ENCODE results near the gene OR1I1. TPM values are rescaled to one million over a fixed set of nuclear protein-coding genes. Genes with fewer than 3 reads are reported as not detected.

The OR1I1 gene
- total RNA-seq, 1 experiment from 2014 or later = not detected

DNA sequence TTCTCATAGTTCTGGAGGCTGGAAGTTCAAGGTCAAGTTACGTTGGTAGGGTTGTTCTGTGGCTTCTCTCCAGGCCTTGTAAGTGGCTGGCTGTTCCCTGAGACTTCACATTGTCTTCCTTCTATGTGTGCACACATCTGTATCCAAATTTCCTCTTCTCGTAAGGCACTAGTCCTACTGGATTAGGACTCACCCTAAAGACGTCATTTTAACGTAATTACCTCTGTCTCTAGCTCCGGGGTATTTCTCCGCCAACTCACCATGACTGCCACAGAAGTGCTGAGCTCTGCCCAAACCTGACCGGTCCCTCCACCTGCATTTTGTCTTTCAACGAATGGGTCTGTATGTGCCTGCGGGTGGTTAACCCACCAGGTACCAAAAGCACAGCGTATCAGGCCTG, 16.4 kb downstream of the OR1I1 start:
- DNase-seq (ENCODE audit: low spot score) = no peak

DNA sequence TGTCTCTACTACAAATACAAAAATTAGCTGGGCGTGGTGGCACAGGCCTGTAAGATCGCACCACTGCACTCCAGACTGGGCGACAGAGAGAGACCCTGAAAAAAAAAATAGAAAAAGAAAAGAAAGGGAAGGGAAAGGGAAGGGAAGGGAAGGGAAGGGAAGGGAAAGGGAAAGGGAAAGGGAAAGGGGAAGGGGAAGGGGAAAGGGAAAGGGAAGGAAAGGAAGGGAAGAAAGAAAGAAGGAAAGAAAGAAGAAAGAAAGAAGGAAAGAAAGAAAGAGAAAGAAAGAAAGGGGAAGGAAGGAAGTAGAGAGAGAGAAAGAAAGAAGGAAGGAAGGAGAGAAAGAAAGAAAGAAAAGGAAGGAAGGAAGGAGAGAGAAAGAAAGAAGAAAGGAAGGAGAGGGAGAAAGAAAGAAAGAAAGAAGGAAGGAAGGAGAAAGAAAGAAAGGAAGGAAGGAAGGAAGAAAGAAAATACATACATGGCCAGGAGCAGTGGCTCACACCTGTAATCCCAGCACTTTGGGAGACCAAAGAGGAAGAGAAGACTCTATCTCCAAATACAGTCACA, 17.1 kb downstream of the OR1I1 start:
- DNase-seq (ENCODE audit: low spot score) = no peak

DNA sequence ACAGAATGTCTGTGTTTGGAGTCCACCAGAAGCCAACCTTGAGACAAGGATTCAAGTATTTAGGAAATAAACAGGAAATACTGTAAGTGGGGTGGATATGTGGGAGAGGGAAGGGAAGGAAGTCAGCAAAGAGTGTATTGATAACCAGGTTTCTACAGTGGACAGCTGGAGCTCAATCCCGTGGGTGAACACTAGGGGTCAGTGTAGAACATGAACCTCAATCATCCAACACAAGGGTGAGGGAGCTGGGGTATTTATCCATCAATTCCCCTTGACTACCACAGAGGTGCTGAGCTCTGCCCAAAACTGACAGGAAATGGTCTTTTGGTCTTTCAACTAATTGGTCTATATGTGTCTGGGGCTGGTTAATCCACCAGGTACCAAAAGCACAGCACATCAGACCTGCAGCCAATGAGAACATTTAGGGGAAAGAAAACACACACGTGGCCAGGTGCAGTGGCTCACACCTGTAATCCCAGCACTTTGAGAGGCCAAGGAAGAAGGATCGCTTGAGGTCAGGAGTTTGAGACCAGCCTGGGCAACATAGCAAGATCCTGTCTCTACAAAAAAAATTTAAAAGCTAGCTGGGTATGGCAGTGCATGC, 19.6 kb downstream of the OR1I1 start:
- no peak for DNase-seq (ENCODE audit: low spot score)

DNA sequence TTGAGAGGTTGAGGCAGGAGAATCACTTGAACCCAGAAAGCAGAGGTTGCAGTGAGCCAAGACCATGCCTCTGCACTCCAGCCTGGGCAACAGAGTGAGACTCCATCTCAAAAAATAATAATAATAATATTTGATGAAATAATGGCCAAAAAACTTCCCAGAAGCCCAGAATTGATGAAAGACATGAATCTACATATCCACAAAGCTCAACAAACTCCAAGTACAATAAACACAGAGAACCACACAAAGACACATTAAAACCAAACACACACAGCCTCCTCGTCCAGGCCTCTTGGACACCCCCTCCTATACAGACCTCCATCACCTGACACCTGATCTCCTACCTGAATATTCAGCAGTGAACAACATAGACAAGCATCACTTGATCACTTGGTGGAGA, 22.0 kb downstream of the OR1I1 start:
- DNase-seq (ENCODE audit: low spot score) = no peak

DNA sequence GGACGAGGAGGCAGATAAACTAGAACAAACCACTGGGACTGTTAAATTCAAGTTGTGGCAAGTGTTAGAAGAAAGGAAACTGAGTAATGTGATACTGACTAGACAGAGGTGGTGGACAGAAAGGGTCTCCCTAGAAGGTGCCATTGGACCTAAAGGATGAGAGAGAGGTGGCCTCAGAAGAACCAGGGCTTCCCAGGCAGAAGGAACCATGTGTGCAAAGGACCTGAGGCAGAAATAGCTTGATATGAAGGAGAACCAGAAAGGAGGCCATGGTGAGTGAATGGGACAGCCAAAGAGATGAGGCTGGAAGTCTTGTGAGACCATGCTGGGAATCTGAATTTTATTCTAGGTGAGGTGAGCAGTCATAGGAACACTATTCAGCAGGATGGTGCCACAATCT, 22.4 kb downstream of the OR1I1 start:
- DNase-seq (ENCODE audit: low spot score) = no peak

DNA sequence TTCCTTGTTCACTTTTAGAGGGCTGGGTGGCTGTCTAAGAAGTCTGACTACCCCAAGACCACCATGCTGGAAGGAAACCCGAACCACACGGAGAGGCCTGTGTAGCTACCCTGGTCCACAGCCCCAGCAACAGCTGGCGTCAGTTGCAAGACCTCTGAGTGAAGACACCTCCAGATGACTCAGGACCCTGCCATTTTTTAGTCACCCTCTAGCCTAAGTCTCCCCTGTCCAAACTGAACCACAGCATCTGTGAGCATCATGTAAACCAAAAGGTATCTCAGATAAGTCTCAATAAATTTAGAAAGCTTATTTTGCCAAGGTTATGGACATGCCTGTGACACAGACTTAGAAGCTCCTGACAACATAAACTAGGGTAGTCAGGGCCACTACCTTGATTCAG, 23.0 kb downstream of the OR1I1 start:
- no peak for DNase-seq (ENCODE audit: low spot score)

DNA sequence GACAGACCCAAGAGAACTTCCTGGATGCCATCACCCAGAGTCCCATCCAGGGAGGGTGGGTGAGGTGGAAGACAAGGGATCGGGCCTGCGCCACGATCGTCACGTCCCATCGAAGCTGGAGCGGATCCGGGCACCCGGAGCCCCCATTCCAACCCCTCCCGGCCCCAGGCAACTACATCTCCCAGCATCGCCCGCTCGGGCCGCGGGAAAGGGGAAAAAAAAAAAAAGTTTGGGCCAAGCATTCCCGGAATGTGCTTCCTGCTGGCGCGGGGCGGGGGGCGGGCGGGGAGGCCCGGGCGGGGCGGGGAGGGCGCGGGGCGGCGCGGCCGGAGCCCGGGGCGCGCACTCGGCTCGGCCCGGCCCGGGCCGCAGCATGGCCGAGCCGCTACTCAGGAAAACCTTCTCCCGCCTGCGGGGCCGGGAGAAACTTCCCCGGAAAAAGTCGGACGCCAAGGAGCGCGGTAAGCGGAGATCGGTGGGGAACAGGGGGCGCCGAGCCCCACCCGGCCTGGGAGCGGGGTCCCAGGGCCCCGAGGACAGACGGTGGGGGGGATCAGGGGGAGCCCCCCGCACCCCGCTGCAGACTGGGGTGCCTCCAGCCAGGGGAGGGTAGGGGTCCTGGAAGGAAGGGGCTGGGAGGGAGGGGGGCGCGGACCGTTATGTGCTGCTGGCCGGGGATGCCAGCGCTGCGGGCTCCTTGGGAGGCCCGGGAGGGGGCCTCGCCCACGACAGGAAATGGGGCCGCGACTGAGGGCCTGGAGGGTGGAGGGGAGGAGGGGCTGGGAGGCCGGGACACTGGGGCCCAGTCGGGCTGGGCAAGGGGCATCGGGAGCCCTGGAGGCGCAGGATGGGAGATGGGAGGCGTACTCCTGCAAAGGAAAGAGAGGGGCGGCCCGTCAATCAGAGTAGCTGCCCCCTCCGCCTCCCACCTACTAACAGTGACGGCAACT, 25.3 kb downstream of the OR1I1 start, which contains the start of gene SYDE1:
SYDE1 (plus strand) TSS at position 341 of the 950 bp plus-strand sequence; CDS start at position 374, 33 bp downstream.
- DNase-seq (ENCODE audit: low spot score) = peak; percentile 69

DNA sequence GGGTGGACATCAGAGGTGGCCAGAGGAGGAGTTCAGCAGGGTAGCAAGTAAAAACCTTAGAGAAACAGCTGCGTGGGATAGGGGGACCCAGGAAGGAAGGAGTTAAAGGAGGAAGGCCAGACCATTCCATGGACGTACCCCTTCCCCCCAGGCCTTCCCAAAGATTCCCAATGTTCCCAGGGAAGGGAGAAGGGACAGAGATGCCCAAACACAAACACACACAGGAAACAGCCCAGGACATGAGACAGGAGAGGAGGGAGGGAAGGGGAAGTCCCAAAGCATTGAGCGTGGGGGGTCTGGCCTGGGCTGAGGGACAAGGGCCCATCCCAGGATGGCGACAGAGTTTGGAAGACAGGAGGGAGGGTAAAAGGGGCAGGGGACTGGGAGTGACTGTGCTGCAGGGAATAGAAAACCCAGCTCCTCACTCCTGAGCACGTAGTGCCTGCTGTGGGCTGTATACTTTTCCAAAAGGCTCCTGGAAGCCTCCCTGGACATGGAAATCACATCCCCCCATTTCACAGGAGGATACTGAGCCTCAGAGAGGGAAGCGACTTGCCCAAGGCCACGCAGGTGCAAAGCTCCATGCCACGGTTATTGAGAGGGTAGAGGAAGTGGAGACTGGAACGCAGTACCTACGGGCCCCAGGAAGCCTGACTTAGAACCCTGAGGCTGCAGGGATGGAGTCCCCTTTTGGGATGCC, 26.3 kb downstream of the OR1I1 start:
- DNase-seq (ENCODE audit: low spot score) = no peak

DNA sequence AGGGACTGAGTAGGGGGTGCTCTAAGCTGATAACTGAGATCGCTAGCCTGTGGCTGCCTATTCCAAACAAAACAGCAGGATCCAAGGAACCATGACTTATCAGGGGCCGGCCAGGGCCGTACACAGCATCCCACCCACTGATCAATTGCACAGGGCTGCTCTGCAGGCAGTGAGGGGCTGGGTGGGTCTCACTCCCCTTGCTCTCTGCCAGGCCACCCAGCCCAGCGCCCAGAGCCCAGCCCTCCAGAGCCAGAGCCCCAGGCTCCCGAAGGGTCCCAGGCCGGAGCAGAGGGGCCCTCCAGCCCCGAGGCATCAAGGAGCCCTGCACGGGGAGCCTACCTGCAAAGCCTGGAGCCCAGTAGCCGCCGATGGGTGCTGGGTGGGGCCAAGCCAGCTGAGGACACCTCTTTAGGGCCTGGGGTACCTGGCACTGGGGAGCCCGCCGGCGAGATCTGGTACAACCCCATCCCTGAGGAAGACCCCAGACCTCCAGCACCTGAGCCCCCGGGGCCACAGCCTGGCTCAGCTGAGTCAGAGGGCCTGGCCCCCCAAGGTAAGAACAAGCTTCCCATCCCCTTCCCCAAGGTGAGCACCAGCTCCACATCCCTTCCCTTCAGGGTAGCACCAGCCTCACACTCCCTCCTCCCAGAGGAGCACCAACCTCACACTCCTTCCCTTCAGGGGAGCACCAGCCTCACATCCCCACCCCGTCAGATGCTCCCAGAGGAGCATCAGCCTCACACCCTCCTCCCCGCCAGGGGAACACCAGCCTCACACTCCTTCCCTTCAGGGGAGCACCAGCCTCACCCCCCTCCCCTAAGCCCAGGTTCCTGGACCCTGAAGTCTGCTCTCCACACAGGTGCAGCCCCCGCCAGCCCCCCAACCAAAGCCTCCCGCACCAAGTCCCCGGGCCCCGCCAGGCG, 27.1 kb downstream of the OR1I1 start:
- DNase-seq (ENCODE audit: low spot score) = no peak

DNA sequence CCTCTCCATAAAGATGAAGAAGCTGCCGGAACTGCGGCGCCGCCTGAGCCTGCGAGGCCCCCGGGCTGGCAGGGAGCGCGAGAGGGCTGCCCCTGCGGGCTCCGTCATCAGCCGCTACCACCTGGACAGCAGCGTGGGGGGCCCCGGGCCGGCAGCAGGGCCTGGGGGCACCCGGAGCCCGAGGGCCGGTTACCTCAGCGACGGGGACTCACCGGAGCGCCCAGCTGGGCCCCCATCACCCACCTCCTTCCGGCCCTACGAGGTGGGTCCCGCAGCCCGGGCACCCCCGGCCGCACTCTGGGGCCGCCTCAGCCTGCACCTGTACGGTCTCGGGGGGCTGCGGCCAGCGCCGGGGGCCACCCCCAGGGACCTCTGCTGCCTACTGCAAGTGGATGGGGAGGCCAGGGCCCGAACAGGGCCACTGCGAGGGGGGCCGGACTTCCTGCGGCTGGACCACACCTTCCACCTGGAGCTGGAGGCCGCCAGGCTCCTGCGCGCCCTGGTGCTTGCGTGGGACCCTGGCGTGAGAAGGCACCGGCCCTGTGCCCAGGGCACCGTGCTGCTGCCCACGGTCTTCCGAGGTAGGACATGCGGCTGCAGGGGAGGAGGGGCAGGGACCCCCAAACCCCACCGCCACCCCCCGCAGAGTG, 27.9 kb downstream of the OR1I1 start:
- no peak for DNase-seq (ENCODE audit: low spot score)

DNA sequence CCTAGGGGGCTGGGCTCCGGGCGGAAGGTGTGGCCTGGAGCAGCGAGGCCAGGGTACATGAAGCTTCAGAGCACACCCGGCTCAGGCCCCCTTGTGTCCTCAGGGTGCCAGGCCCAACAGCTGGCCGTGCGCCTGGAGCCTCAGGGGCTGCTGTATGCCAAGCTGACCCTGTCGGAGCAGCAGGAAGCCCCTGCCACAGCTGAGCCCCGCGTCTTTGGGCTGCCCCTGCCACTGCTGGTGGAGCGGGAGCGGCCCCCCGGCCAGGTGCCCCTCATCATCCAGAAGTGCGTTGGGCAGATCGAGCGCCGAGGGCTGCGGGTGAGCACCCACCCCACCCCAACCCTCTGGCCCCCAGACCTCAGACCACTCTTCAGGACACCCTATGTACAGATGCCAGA, 28.4 kb downstream of the OR1I1 start:
- DNase-seq (ENCODE audit: low spot score) = no peak

DNA sequence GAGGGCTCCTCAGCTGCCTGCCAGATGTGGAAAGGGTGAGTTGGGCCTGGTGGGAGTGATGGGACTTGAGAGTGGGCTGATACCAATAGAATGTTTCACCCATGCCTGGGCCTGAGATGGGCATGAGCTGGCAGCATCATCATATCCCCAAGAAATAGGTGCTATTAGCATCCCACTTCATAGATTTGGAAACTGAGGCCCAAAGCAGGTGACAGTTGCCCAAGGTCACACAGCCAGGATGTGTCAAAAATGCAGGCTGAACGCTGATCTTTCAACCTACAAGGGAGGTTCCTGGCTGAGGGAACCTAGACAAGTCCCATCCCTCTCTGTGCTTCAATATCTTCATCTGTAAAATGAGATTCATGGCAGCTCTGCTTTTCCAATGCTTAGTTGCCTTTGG, 29.7 kb downstream of the OR1I1 start:
- no peak for DNase-seq (ENCODE audit: low spot score)

DNA sequence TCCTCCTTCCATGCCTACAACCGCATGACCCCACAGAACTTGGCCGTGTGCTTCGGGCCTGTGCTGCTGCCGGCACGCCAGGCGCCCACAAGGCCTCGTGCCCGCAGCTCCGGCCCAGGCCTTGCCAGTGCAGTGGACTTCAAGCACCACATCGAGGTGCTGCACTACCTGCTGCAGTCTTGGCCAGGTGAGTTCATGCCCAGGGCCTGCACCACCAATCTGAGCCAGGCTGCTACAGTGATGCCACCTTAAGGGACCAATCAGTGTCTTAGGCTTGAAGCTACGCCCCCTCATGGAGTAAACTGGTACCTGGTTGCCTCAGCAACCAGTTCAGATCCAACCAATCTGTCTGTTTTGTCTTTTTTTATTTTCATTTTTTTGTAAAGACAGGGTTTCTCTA, 30.4 kb downstream of the OR1I1 start:
- no peak for DNase-seq (ENCODE audit: low spot score)

DNA sequence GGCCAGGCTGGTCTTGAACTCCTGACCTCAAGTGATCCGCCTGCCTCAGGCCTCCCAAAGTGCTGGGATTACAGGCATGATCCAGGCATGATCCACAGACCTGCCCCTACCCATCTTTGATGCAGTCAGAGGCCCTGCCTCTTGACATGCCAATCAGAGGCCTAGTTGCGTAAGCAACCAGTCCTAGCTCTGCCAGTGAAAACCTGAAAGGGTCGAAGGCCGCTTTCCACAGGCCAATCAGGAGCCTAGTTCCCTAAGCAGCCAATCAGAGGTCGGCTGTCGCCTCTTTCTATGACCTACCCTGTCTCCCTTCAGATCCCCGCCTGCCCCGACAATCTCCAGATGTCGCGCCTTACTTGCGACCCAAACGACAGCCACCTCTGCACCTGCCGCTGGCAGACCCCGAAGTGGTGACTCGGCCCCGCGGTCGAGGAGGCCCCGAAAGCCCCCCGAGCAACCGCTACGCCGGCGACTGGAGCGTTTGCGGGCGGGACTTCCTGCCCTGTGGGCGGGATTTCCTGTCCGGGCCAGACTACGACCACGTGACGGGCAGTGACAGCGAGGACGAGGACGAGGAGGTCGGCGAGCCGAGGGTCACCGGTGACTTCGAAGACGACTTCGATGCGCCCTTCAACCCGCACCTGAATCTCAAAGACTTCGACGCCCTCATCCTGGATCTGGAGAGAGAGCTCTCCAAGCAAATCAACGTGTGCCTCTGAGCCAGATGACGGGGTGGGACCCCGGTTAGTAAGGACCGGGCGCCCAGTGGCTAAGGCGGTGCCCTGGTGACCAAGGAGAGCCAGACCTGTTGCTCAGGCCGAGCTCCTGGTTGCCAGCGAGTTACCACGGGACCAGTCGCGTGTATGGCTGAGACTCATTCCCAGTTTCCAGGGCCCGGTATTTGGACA, 31.5 kb downstream of the OR1I1 start:
- DNase-seq (ENCODE audit: low spot score) = no peak

DNA sequence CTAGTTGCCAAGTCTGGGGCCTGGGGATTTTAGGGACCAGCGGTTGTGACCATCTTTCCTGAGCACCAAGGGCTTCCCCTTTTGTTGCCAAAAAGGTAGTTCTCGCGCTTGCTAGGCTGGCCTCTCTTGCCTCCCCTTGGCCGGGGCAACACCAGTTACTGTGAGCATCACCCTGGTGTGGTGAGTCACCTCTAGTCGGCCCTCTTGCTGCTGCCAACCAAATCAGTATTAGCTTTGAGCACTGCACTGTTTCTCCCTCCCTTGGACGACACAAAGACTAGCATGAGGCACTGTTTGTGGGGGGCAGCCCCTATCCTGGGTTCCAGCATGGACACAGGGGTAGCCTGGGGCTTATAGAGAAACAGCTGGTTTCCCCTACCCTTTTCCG, 32.1 kb downstream of the OR1I1 start:
- DNase-seq (ENCODE audit: low spot score) = peak; percentile 48

DNA sequence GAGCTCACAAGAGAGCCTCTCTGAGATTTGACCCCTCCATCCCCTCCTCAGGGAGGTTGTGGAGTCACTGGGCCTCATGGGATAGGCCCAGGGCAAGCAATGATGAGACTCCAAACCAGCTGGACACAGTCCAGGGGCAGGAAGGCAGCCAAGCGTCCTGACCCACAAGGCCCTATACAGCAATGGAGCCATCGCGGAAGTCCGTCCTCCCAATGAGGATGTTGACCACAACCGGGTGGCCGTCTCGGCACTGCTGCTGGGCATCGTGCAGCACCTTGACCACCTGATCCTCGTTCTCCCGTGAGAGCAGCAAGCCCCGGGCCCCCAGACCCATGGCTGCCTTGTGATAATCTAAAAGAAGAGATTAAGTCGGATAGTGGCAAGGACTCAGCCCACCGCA, 33.1 kb downstream of the OR1I1 start:
- DNase-seq (ENCODE audit: low spot score) = no peak

DNA sequence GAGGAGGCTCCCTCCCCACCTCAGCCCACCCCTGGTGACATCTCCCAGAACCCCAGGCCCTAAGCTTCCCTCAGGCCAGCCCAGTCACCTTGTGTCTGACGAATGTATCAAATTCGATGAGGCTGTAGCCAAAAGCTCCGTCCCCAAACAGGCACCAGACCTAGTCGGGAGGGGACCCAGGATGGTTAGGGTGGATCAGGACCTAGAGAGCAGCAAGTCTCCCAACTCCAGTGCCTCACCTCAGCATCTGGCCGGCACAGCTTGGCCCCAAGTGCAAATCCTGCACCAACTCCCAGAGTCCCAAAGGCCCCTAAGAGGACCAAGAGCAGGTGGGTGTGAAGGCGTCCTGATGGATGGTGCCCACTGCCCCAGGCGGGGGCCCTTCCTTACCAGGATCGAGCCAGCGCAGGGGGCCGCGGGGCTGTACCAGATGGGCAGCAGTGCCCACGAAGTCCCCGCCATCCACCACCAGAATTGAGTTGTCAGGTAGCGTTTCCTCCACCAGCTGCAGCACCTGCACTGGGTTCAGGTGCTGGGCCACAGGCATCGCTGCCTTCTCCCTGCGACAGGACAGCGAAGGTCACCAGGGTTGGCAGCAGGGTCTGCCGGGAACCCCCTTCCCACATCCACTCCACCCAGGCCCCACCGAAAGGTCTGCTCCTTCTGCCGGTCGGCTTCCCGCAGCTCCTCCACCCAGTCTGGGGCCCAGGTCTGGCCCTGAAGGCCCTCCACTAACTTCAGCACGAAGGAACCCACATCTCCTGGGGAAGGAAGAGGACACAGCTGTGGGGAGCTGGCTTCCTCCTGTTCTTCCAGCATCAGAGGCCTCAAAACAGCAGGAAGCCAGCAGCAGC, 34.0 kb downstream of the OR1I1 start:
- no peak for DNase-seq (ENCODE audit: low spot score)

DNA sequence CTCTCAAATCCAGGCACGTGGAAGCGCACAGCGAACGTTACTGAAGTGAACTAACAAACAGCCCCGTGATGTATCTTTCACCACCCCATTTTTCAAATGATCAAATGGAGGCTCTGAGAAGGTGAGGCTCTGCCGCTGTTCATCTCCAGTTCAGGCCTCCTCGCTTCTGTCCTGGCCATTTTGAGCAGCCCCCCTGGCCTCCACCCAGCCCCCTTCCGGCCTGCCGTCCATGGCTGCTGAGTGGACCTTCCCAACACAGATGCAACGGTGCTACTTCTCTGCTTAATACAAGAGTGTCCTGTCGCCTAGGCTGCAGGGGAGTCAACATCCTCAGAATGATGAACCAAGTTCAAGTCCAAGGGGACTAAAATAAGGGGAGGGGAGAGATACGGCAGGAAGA, 34.8 kb downstream of the OR1I1 start:
- no peak for DNase-seq (ENCODE audit: low spot score)

DNA sequence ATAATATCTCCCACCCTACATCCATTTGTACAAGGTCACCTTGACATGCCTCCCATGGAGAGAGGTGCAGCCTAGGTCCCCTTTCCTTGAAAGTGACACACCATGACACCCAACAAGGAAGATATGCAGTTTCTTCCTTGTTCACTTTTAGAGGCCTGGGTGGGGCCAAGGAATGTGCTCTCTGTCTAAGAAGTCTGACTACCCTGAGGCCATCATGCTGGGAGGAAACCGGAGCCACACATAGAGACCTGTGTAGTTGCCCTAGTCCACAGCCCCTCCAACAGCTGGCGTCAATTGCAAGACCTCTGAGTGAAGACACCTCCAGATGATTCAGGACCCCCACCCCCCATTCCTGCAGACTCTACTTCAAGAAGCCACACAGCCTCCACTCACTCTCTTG, 36.2 kb downstream of the OR1I1 start:
- DNase-seq (ENCODE audit: low spot score) = no peak

All from A172 (cell line).